BLaER1 treated with 17β-estradiol and CSF1 and Interleukin-3, amounts not matched to agents 10 nM and 100 nM (cell line): Measurements from ENCODE around the gene RNF208.
"Not testable (repeated sequence)": the region's sequence is repeated elsewhere in the genome, so short reads cannot be mapped to it uniquely, and the experiment has no call there.

Source experiments
- H3K27ac ChIP-seq, 11 experiments: shearing (Covaris generic); formaldehyde crosslinking; 2 replicates each; pipeline ENCODE4 v1.8.1; 2022
- H3K27me3 ChIP-seq, 11 experiments: shearing (Covaris generic); formaldehyde crosslinking; 2 replicates each; pipeline ENCODE4 v1.8.1; 2022
- H3K36me3 ChIP-seq, 11 experiments: shearing (Covaris generic); formaldehyde crosslinking; 2 replicates each; pipeline ENCODE4 v1.8.1; 2022
- H3K4me1 ChIP-seq, 10 experiments: shearing (Covaris generic); formaldehyde crosslinking; 2 replicates each; pipeline ENCODE4 v1.8.1; 2022
- H3K4me2 ChIP-seq, 11 experiments: shearing (Covaris generic); formaldehyde crosslinking; 2 replicates each; pipeline ENCODE4 v1.8.1; 2022
- H3K4me3 ChIP-seq, 10 experiments: shearing (Covaris generic); formaldehyde crosslinking; 2 replicates each; pipeline ENCODE4 v1.8.1; 2022
- H3K9ac ChIP-seq, 11 experiments: shearing (Covaris generic); formaldehyde crosslinking; 2 replicates each; pipeline ENCODE4 v1.8.1; 2022
- H3K9me3 ChIP-seq, 11 experiments: shearing (Covaris generic); formaldehyde crosslinking; replicated peaks in 1 of 11; 2 replicates each; pipeline ENCODE4 v1.8.1; 2022
- H4K20me1 ChIP-seq, 11 experiments: shearing (Covaris generic); formaldehyde crosslinking; 2 replicates each; pipeline ENCODE4 v1.8.1; 2022
- Cebpa-rat ChIP-seq, 11 experiments: shearing (Covaris generic); IDR thresholded peaks; 2 replicates each; pipeline ENCODE4 v1.8.1; 2022

RNF208 gene

DNA sequence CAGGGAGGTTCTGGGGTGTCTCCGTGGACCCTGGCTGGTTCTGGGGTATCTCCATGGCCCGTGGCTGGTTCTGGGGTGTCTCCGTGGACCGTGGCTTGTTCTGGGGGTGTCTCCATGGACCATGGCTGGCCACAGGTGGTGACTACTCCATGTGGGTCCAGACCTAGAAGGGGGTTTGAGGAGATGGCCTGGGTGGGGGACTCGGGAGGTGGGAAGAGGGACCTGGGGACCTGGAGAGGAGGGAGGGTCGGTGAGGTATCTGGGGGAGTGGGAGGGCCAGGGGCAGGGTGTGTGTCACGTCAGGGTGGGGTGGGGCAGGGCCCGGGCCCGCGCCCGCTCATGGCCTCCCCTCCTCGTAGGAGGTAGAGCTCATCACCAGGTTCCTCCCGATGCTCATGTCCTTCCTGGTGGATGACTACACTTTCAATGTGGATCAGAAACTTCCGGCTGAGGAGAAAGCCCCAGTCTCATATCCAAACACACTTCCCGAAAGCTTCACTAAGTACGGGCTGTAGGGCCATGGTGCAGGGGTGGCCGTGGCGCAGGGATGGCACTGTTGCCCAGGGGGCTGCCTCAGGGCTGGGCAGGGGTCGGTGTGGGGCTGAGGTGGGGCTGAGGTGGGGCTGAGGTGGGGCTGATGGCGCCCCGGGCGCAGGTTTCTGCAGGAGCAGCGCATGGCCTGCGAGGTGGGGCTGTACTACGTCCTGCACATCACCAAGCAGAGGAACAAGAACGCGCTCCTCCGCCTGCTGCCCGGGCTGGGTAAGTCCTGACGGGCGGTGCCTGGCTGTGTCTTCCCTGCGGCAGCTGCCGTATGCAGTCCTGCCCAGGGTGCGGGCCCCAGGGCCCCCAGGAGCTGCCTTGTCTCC is 44.8 kb upstream of the RNF208 start:
- Histone ChIP-seq H3K4me2 (peak overlapping the region; percentile 15 to 98 (median 80); a peak in 12 of 22 replicates), H3K9ac (peak overlapping the region in 1 of 11 experiments; percentile 17; a peak in 2 of 22 replicates), H3K9me3 (no peaks in the 10 kb centered on the region), H3K27me3 (no peaks in the 10 kb centered on the region), H4K20me1 (peaks cover 5 to 81% (median 32%) of the 10 kb centered on the region in 11 experiments; a peak in 20 of 22 replicates), H3K4me1 (peaks cover 46 to 63% (median 51%) of the 10 kb centered on the region in 10 experiments), H3K36me3 (peaks cover 54 to 84% (median 75%) of the 10 kb centered on the region in 11 experiments), H3K4me3 (no peak overlapping the region), H3K27ac (peak overlapping the region in 1 of 11 experiments; percentile 72; a peak in 3 of 22 replicates)
- no peak for TF ChIP-seq Cebpa-rat (IDR thresholded peaks at IDR 0.05)

DNA sequence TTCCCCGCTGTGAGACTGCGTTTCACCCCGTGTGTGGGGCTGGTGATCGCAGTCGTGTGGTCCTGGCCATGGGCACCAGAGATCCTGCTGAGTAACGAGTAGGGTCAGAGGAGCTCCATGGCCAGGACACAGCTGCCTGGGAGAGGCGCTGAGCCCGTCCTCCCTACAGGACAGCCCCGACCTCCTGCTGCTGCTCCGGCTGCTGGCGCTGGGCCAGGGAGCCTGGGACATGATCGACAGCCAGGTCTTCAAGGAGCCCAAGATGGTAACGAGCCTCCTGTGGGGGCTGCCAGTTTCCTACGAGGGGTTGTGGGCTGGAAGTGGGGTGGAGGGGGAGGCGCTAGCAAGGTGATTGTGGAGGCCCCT is 44.1 kb upstream of the RNF208 start:
- Histone ChIP-seq H3K4me1 (peaks cover 41 to 56% (median 44%) of the 10 kb centered on the region in 10 experiments), H3K9me3 (no peaks in the 10 kb centered on the region), H3K9ac (peak overlapping the region in 1 of 11 experiments; percentile 19; a peak in 2 of 22 replicates), H3K27ac (peak overlapping the region in 1 of 11 experiments; percentile 21; a peak in 2 of 22 replicates), H3K27me3 (no peaks in the 10 kb centered on the region), H4K20me1 (peaks cover 3 to 80% (median 25%) of the 10 kb centered on the region in 11 experiments; a peak in 19 of 22 replicates), H3K36me3 (peaks cover 60 to 91% (median 81%) of the 10 kb centered on the region in 11 experiments), H3K4me2 (0 out of 22 replicates have a peak overlapping the region, but pooled peaks of 1 of the 11 experiments have one; percentile 1), H3K4me3 (no peak overlapping the region)
- no peak for TF ChIP-seq Cebpa-rat (IDR thresholded peaks at IDR 0.05)

DNA sequence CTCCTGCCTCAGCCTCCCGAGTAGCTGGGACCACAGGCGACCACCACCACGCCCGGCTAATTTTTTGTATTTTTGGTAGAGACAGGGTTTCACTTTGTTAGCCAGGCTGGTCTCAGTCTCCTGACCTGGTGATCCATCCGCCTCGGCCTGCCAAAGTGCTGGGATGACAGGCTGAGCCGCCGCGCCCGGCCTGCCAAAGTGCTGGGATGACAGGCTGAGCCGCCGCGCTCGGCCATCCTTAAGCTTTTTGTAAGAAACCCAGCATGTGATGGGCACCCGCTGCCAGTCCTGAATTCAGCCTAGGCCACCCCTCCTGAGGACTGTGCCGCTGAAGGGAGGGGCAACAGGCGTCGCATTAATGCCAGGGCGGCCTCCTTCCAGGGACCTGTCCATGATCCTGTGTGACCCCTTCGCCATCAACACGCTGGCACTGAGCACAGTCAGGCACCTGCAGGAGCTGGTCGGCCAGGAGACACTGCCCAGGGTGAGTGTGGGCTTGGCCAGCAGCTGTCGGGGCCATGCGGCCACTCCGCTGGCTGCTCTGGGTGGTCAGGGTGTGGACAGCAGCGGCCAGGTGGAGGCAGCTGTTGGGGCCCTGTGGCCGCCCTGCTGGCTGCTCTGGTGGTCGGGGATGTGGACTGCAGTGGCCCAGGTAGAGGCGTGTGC is 43.6 kb upstream of the RNF208 start:
- Histone ChIP-seq H3K27me3 (no peaks in the 10 kb centered on the region), H3K36me3 (peaks cover 63 to 91% (median 81%) of the 10 kb centered on the region in 11 experiments), H4K20me1 (peaks cover 0 to 75% (median 20%) of the 10 kb centered on the region in 11 experiments; a peak in 17 of 22 replicates), H3K4me1 (peaks cover 36 to 51% (median 39%) of the 10 kb centered on the region in 10 experiments), H3K4me2 (0 out of 22 replicates have a peak overlapping the region, but pooled peaks of 1 of the 11 experiments have one; percentile 1), H3K9ac (peak overlapping the region in 1 of 11 experiments; percentile 19; a peak in 2 of 22 replicates), H3K9me3 (no peaks in the 10 kb centered on the region), H3K27ac (peak overlapping the region in 1 of 11 experiments; percentile 21; a peak in 1 of 22 replicates), H3K4me3 (no peak overlapping the region)
- no peak for TF ChIP-seq Cebpa-rat (IDR thresholded peaks at IDR 0.05)

DNA sequence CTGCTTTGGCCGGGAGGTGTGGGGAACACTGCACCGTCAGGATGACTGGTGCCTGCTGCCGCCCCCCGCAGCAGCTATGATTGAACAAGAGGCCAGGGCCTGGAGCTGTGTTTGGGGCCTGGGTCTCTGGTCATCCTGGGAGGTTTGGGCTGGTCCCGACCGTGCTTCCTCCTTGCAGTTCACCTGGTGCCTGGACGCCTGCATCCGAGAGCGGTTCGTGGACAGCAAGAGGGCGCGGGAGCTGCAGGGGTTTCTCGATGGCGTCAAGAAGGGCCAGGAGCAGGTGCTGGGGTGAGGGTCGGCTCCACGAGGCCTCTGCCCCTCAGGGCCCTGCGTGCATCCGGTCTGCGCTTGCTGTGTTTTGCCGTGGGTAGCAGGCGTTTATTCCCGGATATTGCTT is 42.0 kb upstream of the RNF208 start:
- peaks cover 64 to 84% (median 76%) of the 10 kb centered on the region in 11 experiments for H3K36me3 ChIP-seq
- TF ChIP-seq Cebpa-rat (IDR thresholded peaks at IDR 0.05): no peak
- H3K9ac ChIP-seq: no peak overlapping the region

DNA sequence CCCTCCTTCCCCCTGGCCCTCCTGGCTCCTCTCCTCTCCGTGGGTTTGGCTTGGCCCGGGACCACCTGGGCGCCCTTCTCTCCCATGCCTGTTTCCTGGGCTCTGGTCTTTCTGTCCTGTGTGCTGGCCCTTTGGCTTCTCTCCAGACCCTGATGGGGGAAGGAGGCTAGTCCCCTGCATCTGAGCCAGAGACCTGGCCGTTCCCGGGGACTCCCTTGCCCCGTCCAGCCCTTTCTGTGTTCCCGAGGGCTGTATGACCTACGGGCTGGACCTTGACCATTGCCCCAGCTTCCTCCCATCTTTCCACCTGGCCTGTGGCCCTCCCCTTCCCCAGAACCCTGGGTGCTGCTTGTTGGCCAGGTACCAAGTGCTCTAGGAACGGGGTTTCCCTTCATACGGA is 41.5 kb upstream of the RNF208 start:
- no peaks in the 10 kb centered on the region for H3K9me3 ChIP-seq
- H3K4me2 ChIP-seq: no peak overlapping the region
- no peak overlapping the region; a peak in 1 of 22 replicates for H3K9ac ChIP-seq
- H3K4me3 ChIP-seq: no peak overlapping the region
- no peak overlapping the region for H3K27ac ChIP-seq
- no peak for TF ChIP-seq Cebpa-rat (IDR thresholded peaks at IDR 0.05)
- peaks cover 64 to 84% (median 76%) of the 10 kb centered on the region in 11 experiments for H3K36me3 ChIP-seq
- H3K27me3 ChIP-seq: no peaks in the 10 kb centered on the region
- peaks cover 17 to 36% (median 26%) of the 10 kb centered on the region in 10 experiments for H3K4me1 ChIP-seq
- peaks cover 0 to 65% (median 19%) of the 10 kb centered on the region in 11 experiments; a peak in 17 of 22 replicates for H4K20me1 ChIP-seq

More for the DNA sequence above, 42.0 kb upstream of the RNF208 start:
- Histone ChIP-seq H3K4me3 (no peak overlapping the region), H3K9me3 (no peaks in the 10 kb centered on the region), H4K20me1 (peaks cover 0 to 65% (median 16%) of the 10 kb centered on the region in 11 experiments; a peak in 17 of 22 replicates), H3K27me3 (no peaks in the 10 kb centered on the region), H3K4me2 (no peak overlapping the region), H3K4me1 (peaks cover 20 to 39% (median 26%) of the 10 kb centered on the region in 10 experiments), H3K27ac (no peak overlapping the region)

DNA sequence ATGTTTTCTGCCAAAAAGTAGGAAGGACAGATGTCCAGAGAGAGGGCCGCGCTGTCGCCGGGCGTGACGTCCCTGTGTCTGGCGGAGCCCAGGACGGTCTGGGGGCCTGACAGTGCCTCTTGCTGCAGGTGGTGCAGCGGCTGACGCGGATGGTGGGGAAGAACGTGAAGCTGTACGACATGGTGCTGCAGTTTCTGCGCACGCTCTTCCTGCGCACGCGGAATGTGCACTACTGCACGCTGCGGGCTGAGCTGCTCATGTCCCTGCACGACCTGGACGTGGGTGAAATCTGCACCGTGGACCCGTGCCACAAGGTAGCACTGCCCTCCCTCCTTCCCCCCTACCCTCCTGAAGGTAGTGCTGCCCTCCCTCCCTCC is 40.9 kb upstream of the RNF208 start:
- H3K27me3 ChIP-seq: no peaks in the 10 kb centered on the region
- H3K4me2 ChIP-seq: no peak overlapping the region
- peaks cover 64 to 87% (median 77%) of the 10 kb centered on the region in 11 experiments for H3K36me3 ChIP-seq
- no peaks in the 10 kb centered on the region for H3K9me3 ChIP-seq
- no peak overlapping the region for H3K4me3 ChIP-seq
- peaks cover 15 to 34% (median 23%) of the 10 kb centered on the region in 10 experiments for H3K4me1 ChIP-seq
- H4K20me1 ChIP-seq: peaks cover 0 to 65% (median 19%) of the 10 kb centered on the region in 11 experiments; a peak in 15 of 22 replicates
- H3K27ac ChIP-seq: no peak overlapping the region
- H3K9ac ChIP-seq: no peak overlapping the region
- TF ChIP-seq Cebpa-rat (IDR thresholded peaks at IDR 0.05): no peak

DNA sequence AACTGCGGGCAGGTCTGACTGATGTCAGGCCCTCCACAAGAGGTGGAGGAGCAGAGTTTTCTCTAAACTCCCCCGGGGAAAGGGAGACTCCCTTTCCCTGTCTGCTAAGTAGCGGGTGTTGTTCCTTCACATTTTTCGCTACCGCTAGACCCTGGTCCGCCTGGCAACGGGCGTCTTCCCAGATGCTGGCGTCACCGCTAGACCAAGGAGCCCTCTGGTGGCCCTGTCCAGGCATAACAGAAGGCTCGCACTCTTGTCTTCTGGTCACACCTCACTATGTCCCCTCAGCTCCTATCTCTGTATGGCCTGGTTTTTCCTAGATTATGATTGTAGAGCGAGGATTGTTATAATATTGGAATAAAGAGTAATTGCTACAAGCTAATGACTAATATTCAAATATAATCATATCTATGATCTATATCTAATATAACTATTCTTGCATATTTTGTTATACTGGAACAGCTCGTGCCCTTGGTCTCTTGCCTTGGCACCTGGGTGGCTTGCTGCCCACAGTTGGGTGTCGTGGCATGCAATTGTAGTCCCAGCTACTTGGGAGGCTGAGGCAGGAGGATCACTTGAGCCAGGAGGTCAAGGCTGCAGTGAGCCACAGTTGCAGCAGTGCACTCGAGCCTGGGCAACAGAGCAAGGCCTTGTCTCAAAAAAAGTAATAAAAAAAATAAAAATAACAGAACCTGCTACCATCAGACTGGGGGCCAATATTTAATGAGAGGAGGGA is 40.3 kb upstream of the RNF208 start:
- H3K9ac ChIP-seq, H3K9me3 ChIP-seq, H3K27me3 ChIP-seq, H3K27ac ChIP-seq, H3K4me2 ChIP-seq, H3K4me3 ChIP-seq: not testable (repeated sequence)
- Histone ChIP-seq H4K20me1 (peaks cover 0 to 65% (median 19%) of the 10 kb centered on the region in 11 experiments; a peak in 15 of 22 replicates), H3K36me3 (peaks cover 58 to 87% (median 74%) of the 10 kb centered on the region in 11 experiments), H3K4me1 (peaks cover 14 to 34% (median 23%) of the 10 kb centered on the region in 10 experiments)

DNA sequence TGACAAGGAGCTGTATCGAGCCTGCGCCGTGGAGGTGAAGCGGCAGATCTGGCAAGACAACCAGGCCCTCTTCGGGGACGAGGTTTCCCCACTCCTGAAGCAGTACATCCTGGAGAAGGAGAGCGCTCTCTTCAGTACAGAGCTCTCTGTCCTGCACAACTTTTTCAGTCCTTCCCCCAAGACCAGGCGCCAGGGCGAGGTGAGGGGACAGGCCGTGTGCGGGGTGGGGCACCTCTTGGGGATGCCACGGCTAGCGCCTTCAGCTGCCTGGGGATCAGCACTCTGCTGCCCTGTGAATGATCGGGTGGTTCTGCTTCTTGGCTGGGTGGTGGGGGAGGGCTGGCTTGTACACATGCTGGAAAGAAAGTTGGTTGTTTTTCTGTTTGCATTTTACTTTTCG is 34.8 kb upstream of the RNF208 start:
- Histone ChIP-seq H3K27ac (0 out of 22 replicates have a peak overlapping the region, but pooled peaks of 3 of the 11 experiments have one; percentile 80 to 90 (median 84)), H3K27me3 (no peaks in the 10 kb centered on the region), H4K20me1 (peaks cover 12 to 44% (median 20%) of the 10 kb centered on the region in 11 experiments; a peak in 20 of 22 replicates), H3K9me3 (no peaks in the 10 kb centered on the region), H3K36me3 (peaks cover 27 to 52% (median 43%) of the 10 kb centered on the region in 11 experiments), H3K4me3 (peak overlapping the region; percentile 86 to 100 (median 97)), H3K4me2 (peak overlapping the region; percentile 94 to 100 (median 98)), H3K9ac (peak overlapping the region; percentile 83 to 97 (median 90)), H3K4me1 (peaks cover 43 to 64% (median 52%) of the 10 kb centered on the region in 10 experiments)
- no peak for TF ChIP-seq Cebpa-rat (IDR thresholded peaks at IDR 0.05)
